ENCODE data around the gene LCE7A. TPM values are rescaled to one million over a fixed set of nuclear protein-coding genes. Genes with fewer than 3 reads are reported as not detected.

LCE7A gene
- total RNA-seq, 1 donor from 2014 or later = not detected

DNA sequence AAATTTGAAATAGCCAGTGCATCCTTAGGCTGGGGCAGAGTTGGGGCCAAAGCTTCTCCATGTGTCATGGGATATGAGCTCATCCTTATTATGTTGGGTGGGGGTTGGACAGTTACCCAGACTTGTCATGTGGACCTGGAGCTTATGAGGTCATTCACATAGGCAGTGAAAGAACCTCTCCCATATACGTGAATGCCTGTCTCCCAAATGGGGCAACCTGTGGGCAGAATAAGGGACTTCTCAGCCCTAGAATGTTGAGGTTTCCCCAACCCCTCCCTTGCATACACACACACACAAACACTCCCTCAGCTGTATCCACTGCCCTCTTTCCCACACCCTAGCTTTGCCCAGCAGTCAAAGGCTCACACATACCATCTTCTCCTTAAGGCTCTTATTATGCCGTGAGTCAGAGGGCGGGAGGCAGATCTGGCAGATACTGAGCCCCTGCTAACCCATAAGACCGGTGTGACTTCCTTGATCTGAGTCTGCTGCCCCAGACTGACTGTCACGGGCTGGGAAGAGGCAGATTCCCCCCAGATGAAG, 46.3 kb downstream of the LCE7A start:
- TF ChIP-seq, protein P1, sequence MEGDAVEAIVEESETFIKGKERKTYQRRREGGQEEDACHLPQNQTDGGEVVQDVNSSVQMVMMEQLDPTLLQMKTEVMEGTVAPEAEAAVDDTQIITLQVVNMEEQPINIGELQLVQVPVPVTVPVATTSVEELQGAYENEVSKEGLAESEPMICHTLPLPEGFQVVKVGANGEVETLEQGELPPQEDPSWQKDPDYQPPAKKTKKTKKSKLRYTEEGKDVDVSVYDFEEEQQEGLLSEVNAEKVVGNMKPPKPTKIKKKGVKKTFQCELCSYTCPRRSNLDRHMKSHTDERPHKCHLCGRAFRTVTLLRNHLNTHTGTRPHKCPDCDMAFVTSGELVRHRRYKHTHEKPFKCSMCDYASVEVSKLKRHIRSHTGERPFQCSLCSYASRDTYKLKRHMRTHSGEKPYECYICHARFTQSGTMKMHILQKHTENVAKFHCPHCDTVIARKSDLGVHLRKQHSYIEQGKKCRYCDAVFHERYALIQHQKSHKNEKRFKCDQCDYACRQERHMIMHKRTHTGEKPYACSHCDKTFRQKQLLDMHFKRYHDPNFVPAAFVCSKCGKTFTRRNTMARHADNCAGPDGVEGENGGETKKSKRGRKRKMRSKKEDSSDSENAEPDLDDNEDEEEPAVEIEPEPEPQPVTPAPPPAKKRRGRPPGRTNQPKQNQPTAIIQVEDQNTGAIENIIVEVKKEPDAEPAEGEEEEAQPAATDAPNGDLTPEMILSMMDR (conservative IDR thresholded peaks at IDR 0.05) = no peak
- H3K27ac Mint-ChIP-seq (ENCODE audit: unreplicated experiment) = no peak overlapping the region
- no peak overlapping the region for H3K4me3 Mint-ChIP-seq
- peaks cover 2% of the 10 kb centered on the region for H3K27me3 Mint-ChIP-seq (ENCODE audit: low read depth)
- no peaks in the 10 kb centered on the region for H3K4me1 Mint-ChIP-seq
- peaks cover 12% of the 10 kb centered on the region for H3K9me3 Mint-ChIP-seq
- DNase-seq (ENCODE audit: low read depth, low spot score) = no peak
- H3K36me3 Mint-ChIP-seq (ENCODE audit: low read depth) = no peaks in the 10 kb centered on the region

DNA sequence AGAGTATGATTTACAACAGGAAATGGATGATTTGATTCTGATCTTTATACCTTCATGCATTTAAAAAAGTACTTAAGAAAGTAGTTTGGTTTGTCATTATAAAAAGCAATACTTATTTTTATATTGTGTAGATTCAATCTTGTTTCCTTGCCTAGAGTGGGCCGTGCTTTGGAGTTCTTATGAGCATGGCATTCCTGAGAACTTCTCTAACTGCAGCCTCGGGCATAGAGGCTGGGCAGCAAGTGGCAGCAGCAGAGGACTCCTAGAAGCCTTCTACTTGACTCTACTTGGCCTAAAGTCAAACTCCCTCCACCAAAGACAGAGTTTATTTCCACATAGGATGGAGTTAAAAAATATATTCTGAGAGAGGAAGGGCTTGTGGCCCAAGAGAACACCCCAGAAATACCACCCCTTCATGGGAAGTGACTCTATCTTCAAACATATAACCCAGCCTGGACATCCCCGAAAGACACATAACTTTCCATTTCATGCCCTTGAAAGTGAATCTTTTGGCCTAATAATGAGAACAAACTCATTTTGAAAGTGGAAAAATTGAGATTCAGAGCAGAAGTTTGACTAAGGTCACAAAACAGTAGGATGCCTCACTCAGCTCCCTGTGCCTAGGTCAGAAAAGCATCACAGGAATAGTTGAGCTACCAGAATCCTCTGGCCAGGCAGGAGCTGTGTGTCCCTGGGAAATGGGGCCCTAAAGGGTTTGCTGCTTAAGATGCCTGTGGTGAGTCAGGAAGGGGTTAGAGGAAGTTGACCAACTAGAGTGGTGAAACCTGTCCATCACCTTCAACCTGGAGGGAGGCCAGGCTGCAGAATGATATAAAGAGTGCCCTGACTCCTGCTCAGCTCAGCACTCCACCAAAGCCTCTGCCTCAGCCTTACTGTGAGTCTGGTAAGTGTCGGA, 48.1 kb downstream of the LCE7A start, which contains the start of gene IVL:
IVL (plus strand) TSS at position 861 of the 916 bp plus-strand sequence. CDS start 1,252 bp downstream, outside the sequence.
- H3K27ac Mint-ChIP-seq (ENCODE audit: unreplicated experiment) = no peak within 1 kb of the TSS
- H3K9me3 Mint-ChIP-seq = peaks cover 14% of the 10 kb centered on the region
- no peak for DNase-seq (ENCODE audit: low read depth, low spot score)
- H3K4me1 Mint-ChIP-seq = no peaks in the 10 kb centered on the region
- H3K27me3 Mint-ChIP-seq (ENCODE audit: low read depth) = peaks cover 2% of the 10 kb centered on the region
- H3K36me3 Mint-ChIP-seq (ENCODE audit: low read depth) = no peaks in the 10 kb centered on the region
- TF ChIP-seq, protein P1 (conservative IDR thresholded peaks at IDR 0.05) = no peak
- H3K4me3 Mint-ChIP-seq = no peak within 1 kb of the TSS

DNA sequence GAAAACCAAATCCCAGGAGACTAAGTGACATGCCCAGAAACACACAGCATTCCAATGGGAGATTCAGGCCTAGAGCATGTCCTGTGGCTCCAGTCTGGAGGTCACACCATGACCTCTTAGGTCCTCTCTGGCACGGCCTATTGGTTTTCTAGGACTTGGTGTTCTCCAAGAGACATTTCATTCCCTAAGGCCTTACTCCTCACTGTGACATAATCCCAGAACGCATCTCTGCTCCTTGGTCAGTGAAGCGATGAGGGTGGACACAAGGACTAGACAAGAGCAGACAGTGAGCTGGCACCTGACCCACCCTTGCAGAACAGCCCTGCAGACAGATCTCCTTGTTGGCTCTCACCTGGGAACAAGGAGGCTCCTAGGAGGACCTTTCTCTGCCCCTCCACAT, 49.4 kb downstream of the LCE7A start:
- H3K27me3 Mint-ChIP-seq (ENCODE audit: low read depth) = peaks cover 5% of the 10 kb centered on the region
- peaks cover 16% of the 10 kb centered on the region for H3K9me3 Mint-ChIP-seq
- no peaks in the 10 kb centered on the region for H3K36me3 Mint-ChIP-seq (ENCODE audit: low read depth)
- DNase-seq (ENCODE audit: low read depth, low spot score) = no peak
- no peaks in the 10 kb centered on the region for H3K4me1 Mint-ChIP-seq
- H3K27ac Mint-ChIP-seq (ENCODE audit: unreplicated experiment) = no peak overlapping the region
- TF ChIP-seq, protein P1 (conservative IDR thresholded peaks at IDR 0.05) = no peak
- H3K4me3 Mint-ChIP-seq = no peak overlapping the region

Other genes starting within 250 kb of the LCE7A start
- not detected in 2 replicates for gene LCE3B, start 246.2 kb upstream of the LCE7A start, total RNA-seq
- not detected in 2 replicates for gene LCE3A, start 236.9 kb upstream of the LCE7A start, total RNA-seq
- gene LCE2D, start 196.6 kb upstream of the LCE7A start, total RNA-seq = not detected in 2 replicates
- not detected in 2 replicates for gene LCE2C, start 184.7 kb upstream of the LCE7A start, total RNA-seq
- not detected in 2 replicates for gene LCE2B, start 173.9 kb upstream of the LCE7A start, total RNA-seq
- gene LCE2A, start 161.7 kb upstream of the LCE7A start, total RNA-seq = not detected in 2 replicates
- gene LCE4A, start 151.8 kb upstream of the LCE7A start, total RNA-seq = not detected in 2 replicates
- gene KPRP, start 102.0 kb upstream of the LCE7A start, total RNA-seq = not detected in 2 replicates
- not detected in 2 replicates for gene LCE1F, start 84.9 kb upstream of the LCE7A start, total RNA-seq
- not detected in 2 replicates for gene LCE1E, start 73.7 kb upstream of the LCE7A start, total RNA-seq
- not detected in 2 replicates for gene LCE1D, start 63.3 kb upstream of the LCE7A start, total RNA-seq
- gene LCE1C, start 53.3 kb upstream of the LCE7A start, total RNA-seq = not detected in 2 replicates
- gene LCE1B, start 48.0 kb upstream of the LCE7A start, total RNA-seq = not detected in 2 replicates
- not detected in 2 replicates for gene LCE1A, start 32.5 kb upstream of the LCE7A start, total RNA-seq
- gene LCE6A, start 17.1 kb upstream of the LCE7A start, total RNA-seq = not detected in 2 replicates
- not detected in 2 replicates for gene SMCP, start 18.3 kb downstream of the LCE7A start, total RNA-seq
- not detected in 2 replicates for gene IVL, start 48.5 kb downstream of the LCE7A start, total RNA-seq
- gene SPRR5, start 87.2 kb downstream of the LCE7A start, total RNA-seq = not detected in 2 replicates
- not detected in 2 replicates for gene SPRR4, start 110.7 kb downstream of the LCE7A start, total RNA-seq
- not detected in 2 replicates for gene SPRR1A, start 124.1 kb downstream of the LCE7A start, total RNA-seq
- gene SPRR3, start 141.8 kb downstream of the LCE7A start, total RNA-seq = not detected in 2 replicates
- gene SPRR1B, start 171.2 kb downstream of the LCE7A start, total RNA-seq = not detected in 2 replicates
- not detected in 2 replicates for gene SPRR2D, start 181.1 kb downstream of the LCE7A start, total RNA-seq
- gene SPRR2A, start 197.5 kb downstream of the LCE7A start, total RNA-seq = not detected in 2 replicates
- gene SPRR2B, start 211.6 kb downstream of the LCE7A start, total RNA-seq = not detected in 2 replicates
- not detected in 2 replicates for gene SPRR2E, start 234.5 kb downstream of the LCE7A start, total RNA-seq

Data from neural crest cell (in vitro differentiated cells).